MCF 10A (cell line): ENCODE data around the gene GAS7. TPM values are rescaled to one million over a fixed set of nuclear protein-coding genes. Genes with fewer than 3 reads are reported as not detected.

Experiments used
- BruUV-seq: library from RNA; stranded (reverse); fragments of 400-500 nt; replicated peaks from 2 replicates; lab custom pipeline; 2021; lab: Mats Ljungman, UMichigan
- CTCF ChIA-PET: fragments of 300-600 bp; sonication (Branson Sonifier 250); formaldehyde crosslinking; extraction: SDS; loops from one replicate; lab custom pipeline; 2021; ENCODE audit warnings: antibody characterized with exemption, inconsistent platforms; lab: Yijun Ruan, JAX
- POLR2A ChIA-PET: fragments of 300-600, 350-650 bp; sonication (Branson Sonifier 250); formaldehyde crosslinking; extraction: SDS; loops from one replicate; lab custom pipeline; 2020; ENCODE audit warnings: antibody characterized with exemption, inconsistent platforms; lab: Yijun Ruan, JAX
- DNase-seq: peaks from one replicate; pipeline ENCODE4 v3.0.0-alpha.2; 2018; ENCODE audit not compliant: unreplicated experiment
- H3K27ac Mint-ChIP-seq: one replicate; pipeline ENCODE4 v1.8.0; 2022; ENCODE audit warnings: mild to moderate bottlenecking, low read depth, mixed read lengths; ENCODE audit not compliant: unreplicated experiment
- H3K27me3 Mint-ChIP-seq: one replicate; pipeline ENCODE4 v1.8.0; 2022; ENCODE audit warnings: mixed read lengths; ENCODE audit not compliant: insufficient read depth, unreplicated experiment
- H3K36me3 Mint-ChIP-seq: one replicate; pipeline ENCODE4 v1.8.0; 2022; ENCODE audit warnings: mild to moderate bottlenecking, moderate library complexity, mixed read lengths; ENCODE audit not compliant: insufficient read depth, unreplicated experiment
- H3K4me1 Mint-ChIP-seq: one replicate; pipeline ENCODE4 v1.8.0; 2022; ENCODE audit warnings: mixed read lengths; ENCODE audit not compliant: insufficient read depth, unreplicated experiment
- H3K4me3 Mint-ChIP-seq: one replicate; pipeline ENCODE4 v1.8.0; 2022; ENCODE audit warnings: mild to moderate bottlenecking, moderate library complexity, mixed read lengths; ENCODE audit not compliant: unreplicated experiment
- H3K9me3 Mint-ChIP-seq: one replicate; pipeline ENCODE4 v1.8.0; 2022; ENCODE audit warnings: mixed read lengths; ENCODE audit not compliant: unreplicated experiment
- intact Hi-C: fragments of 100-400 bp; cut with micrococcal nuclease; formaldehyde crosslinking; loops from 2 replicates; pipeline ENCODE4 v1.14.1; 2022
- total RNA-seq: library from RNA; stranded (reverse); gene quantifications from 2 replicates; pipeline ENCODE4 v1.2.3, GENCODE V29; 2022
- TF ChIP-seq, protein P1 (sequence below): fragments of 200-600 bp; IDR thresholded peaks from one replicate; pipeline ENCODE4 v1.8.0; 2022; ENCODE audit warnings: antibody characterized with exemption, mild to moderate bottlenecking; ENCODE audit not compliant: unreplicated experiment

GAS7 gene
- total RNA-seq, 1 experiment from 2014 or later = not detected

DNA sequence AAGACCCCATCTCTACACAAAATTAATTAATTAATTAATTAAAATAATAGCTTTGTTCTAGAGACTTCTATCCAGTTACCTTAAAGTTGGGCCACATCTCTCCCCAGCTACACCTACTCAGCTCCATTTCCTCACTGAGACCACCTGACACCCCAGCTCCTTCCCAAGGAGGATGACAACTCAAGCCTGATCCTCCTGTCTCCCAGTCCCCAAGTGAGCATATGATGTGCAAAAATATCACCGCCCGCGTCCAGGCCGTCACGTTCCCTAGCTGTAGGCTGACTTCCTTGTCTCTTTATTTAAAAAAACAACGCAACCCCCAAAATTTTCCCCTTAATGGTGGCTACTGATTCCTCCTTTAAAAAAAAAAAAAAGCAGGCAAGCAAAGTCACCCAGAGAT, 173.2 kb downstream of the GAS7 start:
- TF ChIP-seq, protein P1, sequence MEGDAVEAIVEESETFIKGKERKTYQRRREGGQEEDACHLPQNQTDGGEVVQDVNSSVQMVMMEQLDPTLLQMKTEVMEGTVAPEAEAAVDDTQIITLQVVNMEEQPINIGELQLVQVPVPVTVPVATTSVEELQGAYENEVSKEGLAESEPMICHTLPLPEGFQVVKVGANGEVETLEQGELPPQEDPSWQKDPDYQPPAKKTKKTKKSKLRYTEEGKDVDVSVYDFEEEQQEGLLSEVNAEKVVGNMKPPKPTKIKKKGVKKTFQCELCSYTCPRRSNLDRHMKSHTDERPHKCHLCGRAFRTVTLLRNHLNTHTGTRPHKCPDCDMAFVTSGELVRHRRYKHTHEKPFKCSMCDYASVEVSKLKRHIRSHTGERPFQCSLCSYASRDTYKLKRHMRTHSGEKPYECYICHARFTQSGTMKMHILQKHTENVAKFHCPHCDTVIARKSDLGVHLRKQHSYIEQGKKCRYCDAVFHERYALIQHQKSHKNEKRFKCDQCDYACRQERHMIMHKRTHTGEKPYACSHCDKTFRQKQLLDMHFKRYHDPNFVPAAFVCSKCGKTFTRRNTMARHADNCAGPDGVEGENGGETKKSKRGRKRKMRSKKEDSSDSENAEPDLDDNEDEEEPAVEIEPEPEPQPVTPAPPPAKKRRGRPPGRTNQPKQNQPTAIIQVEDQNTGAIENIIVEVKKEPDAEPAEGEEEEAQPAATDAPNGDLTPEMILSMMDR = no peak
- Mint-ChIP-seq H3K4me3 (no peak overlapping the region), H3K4me1 (no peaks in the 10 kb centered on the region), H3K9me3 (peaks cover 7% of the 10 kb centered on the region), H3K36me3 (no peaks in the 10 kb centered on the region), H3K27me3 (no peaks in the 10 kb centered on the region), H3K27ac (no peak overlapping the region)
- ChIA-PET POLR2A (no interaction called here), CTCF (no interaction called here)
- intact Hi-C loops = no loop called here
- no TSS peak for BruUV-seq
- no peak for DNase-seq

DNA sequence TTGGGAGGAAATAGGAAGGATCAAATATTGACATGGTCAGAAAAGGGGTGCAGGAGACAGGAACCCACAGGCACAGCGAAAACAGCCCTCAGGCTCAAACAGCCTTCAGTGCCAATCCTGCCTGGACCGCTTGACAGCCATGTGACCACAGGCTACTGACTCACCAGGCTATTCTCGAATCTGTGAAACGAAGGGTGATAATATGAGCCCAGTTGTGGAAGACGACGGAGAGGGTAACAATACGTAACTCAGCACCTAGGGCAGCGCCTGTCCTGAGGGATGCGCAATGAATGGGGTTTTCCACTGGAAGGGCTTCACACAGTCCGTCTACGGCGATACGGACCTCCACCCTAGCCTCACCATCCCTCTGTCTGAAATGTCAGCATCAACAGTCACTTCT, 176.0 kb downstream of the GAS7 start:
- POLR2A ChIA-PET = no interaction called here
- TF ChIP-seq, protein P1 = no peak
- no peaks in the 10 kb centered on the region for H3K36me3 Mint-ChIP-seq
- no peaks in the 10 kb centered on the region for H3K27me3 Mint-ChIP-seq
- intact Hi-C loops = no loop called here
- no peak for DNase-seq
- H3K4me1 Mint-ChIP-seq = no peaks in the 10 kb centered on the region
- CTCF ChIA-PET = no interaction called here
- H3K27ac Mint-ChIP-seq = no peak overlapping the region
- peaks cover 7% of the 10 kb centered on the region for H3K9me3 Mint-ChIP-seq
- no peak overlapping the region for H3K4me3 Mint-ChIP-seq
- no TSS peak for BruUV-seq

DNA sequence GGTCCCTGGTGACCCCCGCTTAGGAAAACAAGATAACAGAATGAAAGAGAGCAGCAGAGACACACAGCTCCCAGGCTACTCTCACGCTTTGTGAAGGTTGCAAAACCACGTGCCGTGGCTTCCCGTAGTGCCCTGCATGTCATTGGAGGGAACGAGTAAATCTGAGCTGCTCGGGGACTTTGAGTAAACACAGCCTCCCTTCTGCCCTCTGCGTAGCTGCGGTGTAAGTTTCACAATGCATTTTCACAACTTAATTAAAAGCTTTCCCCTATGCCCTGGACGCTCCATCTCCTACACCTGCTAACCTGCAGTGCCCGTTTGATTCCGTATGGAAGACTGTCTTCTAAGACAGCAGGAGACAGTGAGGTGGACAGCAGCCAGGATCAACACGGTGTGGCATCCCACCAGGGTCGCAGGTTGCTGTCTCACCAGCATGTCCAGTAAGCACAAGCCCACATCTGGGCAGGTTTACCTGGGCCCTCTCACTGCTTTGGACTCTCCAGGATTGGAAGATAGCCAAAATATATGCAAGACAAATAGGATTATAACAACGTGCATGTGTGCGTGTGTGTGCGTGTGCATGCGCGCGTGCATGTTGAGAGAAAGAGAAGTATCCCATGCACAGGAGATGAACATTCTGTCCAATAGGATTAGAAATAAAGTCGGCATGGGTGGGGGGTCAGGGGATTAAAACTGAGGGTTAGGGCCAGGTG, 177.0 kb downstream of the GAS7 start:
- H3K4me1 Mint-ChIP-seq = no peaks in the 10 kb centered on the region
- peaks cover 7% of the 10 kb centered on the region for H3K9me3 Mint-ChIP-seq
- H3K27ac Mint-ChIP-seq = no peak overlapping the region
- no peak overlapping the region for H3K4me3 Mint-ChIP-seq
- H3K36me3 Mint-ChIP-seq = no peaks in the 10 kb centered on the region
- POLR2A ChIA-PET = no interaction called here
- DNase-seq = no peak
- H3K27me3 Mint-ChIP-seq = no peaks in the 10 kb centered on the region
- TF ChIP-seq, protein P1 = no peak
- intact Hi-C loops = no loop called here
- CTCF ChIA-PET = no interaction called here
- BruUV-seq = no TSS peak

DNA sequence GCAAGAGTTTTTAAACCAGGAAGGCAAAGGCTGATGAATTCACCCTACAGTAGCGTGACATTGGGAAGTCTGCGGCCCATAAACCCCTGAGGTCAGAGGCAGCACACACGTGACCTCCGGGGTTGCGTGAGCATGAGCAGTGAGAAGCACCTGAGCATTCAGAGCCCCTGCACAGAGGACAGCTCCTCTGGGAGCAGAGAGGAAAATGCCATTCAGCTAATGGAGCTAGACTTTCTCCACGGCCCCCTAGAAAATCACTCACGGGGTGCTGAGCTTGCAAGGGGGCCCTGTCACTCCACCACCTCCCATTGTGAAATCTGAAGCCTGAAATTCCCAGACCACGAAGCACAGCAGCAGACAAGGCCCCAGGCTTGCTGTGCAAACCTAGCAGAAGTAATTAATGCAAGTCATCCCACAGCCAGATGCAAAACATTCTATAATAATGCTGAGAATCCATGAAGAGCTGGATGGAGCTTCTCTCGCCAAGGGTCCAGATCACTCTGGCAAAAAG, 178.4 kb downstream of the GAS7 start:
- BruUV-seq = no TSS peak

More for the DNA sequence above, 178.4 kb downstream of the GAS7 start:
- ChIA-PET CTCF (no interaction called here), POLR2A (no interaction called here)
- no peaks in the 10 kb centered on the region for H3K27me3 Mint-ChIP-seq
- H3K4me1 Mint-ChIP-seq = no peaks in the 10 kb centered on the region
- H3K36me3 Mint-ChIP-seq = no peaks in the 10 kb centered on the region
- H3K9me3 Mint-ChIP-seq = peaks cover 7% of the 10 kb centered on the region
- DNase-seq = no peak
- no peak overlapping the region for H3K4me3 Mint-ChIP-seq
- intact Hi-C loops = no loop called here
- TF ChIP-seq, protein P1 = no peak
- H3K27ac Mint-ChIP-seq = no peak overlapping the region
